ENCODE measurements around the gene MRPL17.

DNA sequence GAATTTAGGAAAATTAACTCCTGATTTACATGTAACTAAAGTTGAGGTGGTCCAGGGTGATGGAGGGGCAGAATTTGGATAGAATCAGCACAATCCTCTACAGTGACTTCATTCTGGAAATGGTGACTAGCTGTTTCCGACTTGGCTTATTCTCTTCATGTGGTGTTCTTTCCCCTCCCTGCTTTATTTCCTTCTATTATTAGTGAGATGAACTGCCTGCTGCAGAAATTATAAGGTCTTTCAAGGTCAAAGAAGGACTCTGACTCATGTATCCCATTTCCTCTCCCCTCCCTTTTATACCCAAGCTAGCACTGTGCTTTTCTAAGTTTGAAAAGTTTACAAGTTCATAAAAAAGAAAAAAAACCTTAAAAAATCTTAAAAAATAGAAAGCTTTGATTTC lies 12.2 kb upstream of the MRPL17 start:
- no peak for TF ChIP-seq ZNF219 (CRISPR knock-in tag; IDR thresholded peaks at IDR 0.05; ENCODE audit: borderline replicate concordance)
- TF ChIP-seq NFE2L1 (CRISPR knock-in tag; IDR thresholded peaks at IDR 0.05): no peak
- TF ChIP-seq JUN (CRISPR knock-in tag; IDR thresholded peaks at IDR 0.05): no peak
- no peak for TF ChIP-seq CREM (CRISPR knock-in tag; IDR thresholded peaks at IDR 0.05)
- TF ChIP-seq, protein P1, sequence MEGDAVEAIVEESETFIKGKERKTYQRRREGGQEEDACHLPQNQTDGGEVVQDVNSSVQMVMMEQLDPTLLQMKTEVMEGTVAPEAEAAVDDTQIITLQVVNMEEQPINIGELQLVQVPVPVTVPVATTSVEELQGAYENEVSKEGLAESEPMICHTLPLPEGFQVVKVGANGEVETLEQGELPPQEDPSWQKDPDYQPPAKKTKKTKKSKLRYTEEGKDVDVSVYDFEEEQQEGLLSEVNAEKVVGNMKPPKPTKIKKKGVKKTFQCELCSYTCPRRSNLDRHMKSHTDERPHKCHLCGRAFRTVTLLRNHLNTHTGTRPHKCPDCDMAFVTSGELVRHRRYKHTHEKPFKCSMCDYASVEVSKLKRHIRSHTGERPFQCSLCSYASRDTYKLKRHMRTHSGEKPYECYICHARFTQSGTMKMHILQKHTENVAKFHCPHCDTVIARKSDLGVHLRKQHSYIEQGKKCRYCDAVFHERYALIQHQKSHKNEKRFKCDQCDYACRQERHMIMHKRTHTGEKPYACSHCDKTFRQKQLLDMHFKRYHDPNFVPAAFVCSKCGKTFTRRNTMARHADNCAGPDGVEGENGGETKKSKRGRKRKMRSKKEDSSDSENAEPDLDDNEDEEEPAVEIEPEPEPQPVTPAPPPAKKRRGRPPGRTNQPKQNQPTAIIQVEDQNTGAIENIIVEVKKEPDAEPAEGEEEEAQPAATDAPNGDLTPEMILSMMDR (IDR thresholded peaks at IDR 0.05): no peak
- TF ChIP-seq SP1 (CRISPR knock-in tag; conservative IDR thresholded peaks at IDR 0.05): no peak
- no peak for TF ChIP-seq ZNF232 (CRISPR knock-in tag; IDR thresholded peaks at IDR 0.05)
- TF ChIP-seq, protein P2, sequence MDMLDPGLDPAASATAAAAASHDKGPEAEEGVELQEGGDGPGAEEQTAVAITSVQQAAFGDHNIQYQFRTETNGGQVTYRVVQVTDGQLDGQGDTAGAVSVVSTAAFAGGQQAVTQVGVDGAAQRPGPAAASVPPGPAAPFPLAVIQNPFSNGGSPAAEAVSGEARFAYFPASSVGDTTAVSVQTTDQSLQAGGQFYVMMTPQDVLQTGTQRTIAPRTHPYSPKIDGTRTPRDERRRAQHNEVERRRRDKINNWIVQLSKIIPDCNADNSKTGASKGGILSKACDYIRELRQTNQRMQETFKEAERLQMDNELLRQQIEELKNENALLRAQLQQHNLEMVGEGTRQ (CRISPR knock-in tag; IDR thresholded peaks at IDR 0.05): no peak
- no peak for TF ChIP-seq FOXP1 (CRISPR knock-in tag; IDR thresholded peaks at IDR 0.05; ENCODE audit: borderline replicate concordance)
- TF ChIP-seq, protein P3, sequence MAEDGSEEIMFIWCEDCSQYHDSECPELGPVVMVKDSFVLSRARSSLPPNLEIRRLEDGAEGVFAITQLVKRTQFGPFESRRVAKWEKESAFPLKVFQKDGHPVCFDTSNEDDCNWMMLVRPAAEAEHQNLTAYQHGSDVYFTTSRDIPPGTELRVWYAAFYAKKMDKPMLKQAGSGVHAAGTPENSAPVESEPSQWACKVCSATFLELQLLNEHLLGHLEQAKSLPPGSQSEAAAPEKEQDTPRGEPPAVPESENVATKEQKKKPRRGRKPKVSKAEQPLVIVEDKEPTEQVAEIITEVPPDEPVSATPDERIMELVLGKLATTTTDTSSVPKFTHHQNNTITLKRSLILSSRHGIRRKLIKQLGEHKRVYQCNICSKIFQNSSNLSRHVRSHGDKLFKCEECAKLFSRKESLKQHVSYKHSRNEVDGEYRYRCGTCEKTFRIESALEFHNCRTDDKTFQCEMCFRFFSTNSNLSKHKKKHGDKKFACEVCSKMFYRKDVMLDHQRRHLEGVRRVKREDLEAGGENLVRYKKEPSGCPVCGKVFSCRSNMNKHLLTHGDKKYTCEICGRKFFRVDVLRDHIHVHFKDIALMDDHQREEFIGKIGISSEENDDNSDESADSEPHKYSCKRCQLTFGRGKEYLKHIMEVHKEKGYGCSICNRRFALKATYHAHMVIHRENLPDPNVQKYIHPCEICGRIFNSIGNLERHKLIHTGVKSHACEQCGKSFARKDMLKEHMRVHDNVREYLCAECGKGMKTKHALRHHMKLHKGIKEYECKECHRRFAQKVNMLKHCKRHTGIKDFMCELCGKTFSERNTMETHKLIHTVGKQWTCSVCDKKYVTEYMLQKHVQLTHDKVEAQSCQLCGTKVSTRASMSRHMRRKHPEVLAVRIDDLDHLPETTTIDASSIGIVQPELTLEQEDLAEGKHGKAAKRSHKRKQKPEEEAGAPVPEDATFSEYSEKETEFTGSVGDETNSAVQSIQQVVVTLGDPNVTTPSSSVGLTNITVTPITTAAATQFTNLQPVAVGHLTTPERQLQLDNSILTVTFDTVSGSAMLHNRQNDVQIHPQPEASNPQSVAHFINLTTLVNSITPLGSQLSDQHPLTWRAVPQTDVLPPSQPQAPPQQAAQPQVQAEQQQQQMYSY (CRISPR knock-in tag; IDR thresholded peaks at IDR 0.05): no peak
- no peak for TF ChIP-seq GABPB1 (CRISPR knock-in tag; IDR thresholded peaks at IDR 0.05)
